ENCODE measurements around the gene TRAPPC2. TPM values are rescaled to one million over a fixed set of nuclear protein-coding genes. Genes with fewer than 3 reads are reported as not detected.

Gene TRAPPC2
- total RNA-seq (ENCODE audit: low replicate concordance): 8.5 and 10.9 TPM in 2 replicates

GRCh38 chrX:13734278-13735172 is at the start of gene TRAPPC2, which contains the start of gene OFD1:
Gene TRAPPC2 (minus strand): TSS chrX:13734620. CDS start chrX:13719963, 14,657 bp downstream.
Gene OFD1 (plus strand): TSS chrX:13734748. CDS start chrX:13735072, 324 bp downstream.

GRCh38 chrX:13688958-13689740 is 45.3 kb downstream of the TRAPPC2 start, which contains the start of gene RAB9A:
Gene RAB9A (plus strand): TSS chrX:13689128. CDS start chrX:13708747, 19,619 bp downstream.

Other genes starting within 250 kb of the TRAPPC2 start
- gene EGFL6, start 165.0 kb downstream of the TRAPPC2 start, total RNA-seq (ENCODE audit: low replicate concordance): 0.70 TPM in 1 of 2 replicates, not detected in the other
- 1.8 and 7.3 TPM in 2 replicates for gene TCEANC, start 81.5 kb downstream of the TRAPPC2 start, total RNA-seq (ENCODE audit: low replicate concordance)
- gene RAB9A, start 45.5 kb downstream of the TRAPPC2 start, total RNA-seq (ENCODE audit: low replicate concordance): 15.3 and 26.2 TPM in 2 replicates
- gene OFD1, start 128 bp upstream of the TRAPPC2 start, total RNA-seq (ENCODE audit: low replicate concordance): 4.4 and 7.5 TPM in 2 replicates
- gene GPM6B, start 82.5 kb upstream of the TRAPPC2 start, total RNA-seq (ENCODE audit: low replicate concordance): 0.38 and 0.70 TPM in 2 replicates

Measured in smooth muscle cell of the coronary artery (primary cell).